ENCODE data around the gene RBPJL. TPM values are rescaled to one million over a fixed set of nuclear protein-coding genes. Genes with fewer than 3 reads are reported as not detected.

Gene RBPJL
- total RNA-seq, 5 donors from 2014 or later (not counting 1 experiment from before 2014, with no cell fraction given): 0.22 to 0.29 (median 0.26) TPM; not detected in 2

DNA sequence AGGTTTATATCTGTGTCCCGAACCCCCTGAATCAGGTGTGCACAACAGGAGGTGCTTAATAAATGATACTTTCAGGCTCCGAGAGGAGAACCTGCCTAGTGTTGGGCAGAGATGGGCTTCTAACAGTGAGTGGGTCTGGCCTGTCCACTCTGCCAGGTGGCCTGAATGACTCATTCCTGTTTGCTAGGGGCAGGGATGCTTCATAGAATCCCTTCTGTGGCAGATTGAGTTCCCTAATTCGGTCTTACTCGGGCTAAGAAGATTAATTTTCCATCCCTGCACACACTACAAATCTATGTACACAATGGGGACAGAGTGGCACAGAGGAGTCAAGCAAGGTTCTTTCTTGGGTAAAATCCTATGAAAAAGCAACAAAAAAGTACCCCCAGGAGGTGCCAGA, 21.8 kb downstream of the RBPJL start:
- Mint-ChIP-seq H3K4me1 (no peaks in the 10 kb centered on the region), H3K4me3 (no peak overlapping the region), H3K9me3 (no peaks in the 10 kb centered on the region), H3K27ac (no peak overlapping the region), H3K27me3 (no peaks in the 10 kb centered on the region), H3K36me3 (no peaks in the 10 kb centered on the region)
- H3K9me3 ChIP-seq: no peaks in the 10 kb centered on the region
- no peaks in the 10 kb centered on the region for H3K36me3 ChIP-seq (ENCODE audit: control insufficient read depth in 2 of 2, extremely low read depth in 1 of 2, insufficient read depth in 1 of 2, low read length in 1 of 2)
- no peaks in the 10 kb centered on the region for H3K4me1 ChIP-seq (ENCODE audit: control insufficient read depth in 1 of 2, extremely low read depth in 1 of 2, insufficient read depth in 2 of 2, low read length in 2 of 2)
- no peaks in the 10 kb centered on the region for H3K27me3 ChIP-seq (replicated peaks in 1 of 2; ENCODE audit: control insufficient read depth in 2 of 2, extremely low read depth in 1 of 2, insufficient read depth in 2 of 2, low read length in 1 of 2)
- DNase-seq (no peak), ATAC-seq (replicated peaks in 1 of 4) (no peak)
- WGBS (ENCODE audit: insufficient coverage): 96% methylated on average over 2 of the region's 4 CpGs
- POLR2A ChIA-PET: no interaction called here
- no peak overlapping the region for H3K4me3 ChIP-seq (ENCODE audit: control insufficient read depth in 1 of 2, extremely low read depth in 1 of 2, low read length in 1 of 2)
- H3K27ac ChIP-seq (ENCODE audit: low read length): no peak overlapping the region
- CTCF ChIA-PET: no interaction called here

- Mint-ChIP-seq H3K4me3 (no peak overlapping the region), H3K27me3 (no peaks in the 10 kb centered on the region), H3K36me3 (no peaks in the 10 kb centered on the region), H3K9me3 (no peaks in the 10 kb centered on the region), H3K4me1 (no peaks in the 10 kb centered on the region), H3K27ac (no peak overlapping the region)
- 93% methylated on average over 3 of the region's 7 CpGs for WGBS (ENCODE audit: insufficient coverage)
- ChIA-PET POLR2A (no interaction called here), CTCF (no interaction called here)
- Histone ChIP-seq H3K9me3 (no peaks in the 10 kb centered on the region), H3K27ac (ENCODE audit: low read length) (no peak overlapping the region), H3K4me3 (ENCODE audit: control insufficient read depth in 1 of 2, extremely low read depth in 1 of 2, low read length in 1 of 2) (no peak overlapping the region), H3K36me3 (ENCODE audit: control insufficient read depth in 2 of 2, extremely low read depth in 1 of 2, insufficient read depth in 1 of 2, low read length in 1 of 2) (no peaks in the 10 kb centered on the region), H3K27me3 (replicated peaks in 1 of 2; ENCODE audit: control insufficient read depth in 2 of 2, extremely low read depth in 1 of 2, insufficient read depth in 2 of 2, low read length in 1 of 2) (no peaks in the 10 kb centered on the region), H3K4me1 (ENCODE audit: control insufficient read depth in 1 of 2, extremely low read depth in 1 of 2, insufficient read depth in 2 of 2, low read length in 2 of 2) (no peaks in the 10 kb centered on the region)
- ATAC-seq (replicated peaks in 1 of 4): no peak
- DNase-seq: no peak
Observed at GRCh38 chr20:45329497-45330319, 23.1 kb downstream of the RBPJL start.

DNA sequence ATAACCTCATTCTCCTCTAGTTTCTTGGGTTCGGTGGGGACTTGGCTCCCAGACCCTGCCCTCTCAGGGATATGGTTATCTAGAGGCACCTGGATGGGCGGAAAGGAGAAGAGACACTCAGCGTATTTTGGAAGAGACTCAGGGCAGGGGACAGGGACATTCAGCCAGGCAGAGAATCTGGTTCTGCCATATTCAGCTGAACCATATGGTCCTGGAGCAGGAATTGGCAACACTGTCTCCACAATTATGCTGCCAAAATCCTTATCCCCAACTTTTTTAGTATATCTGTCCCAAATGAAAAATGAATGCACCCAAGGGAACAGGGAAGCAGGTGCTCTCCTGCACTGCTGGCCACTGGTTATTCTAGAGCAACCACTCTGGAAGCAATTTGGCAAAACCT, 23.8 kb downstream of the RBPJL start:
- Histone ChIP-seq H3K27me3 (replicated peaks in 1 of 2; ENCODE audit: control insufficient read depth in 2 of 2, extremely low read depth in 1 of 2, insufficient read depth in 2 of 2, low read length in 1 of 2) (no peaks in the 10 kb centered on the region), H3K4me1 (ENCODE audit: control insufficient read depth in 1 of 2, extremely low read depth in 1 of 2, insufficient read depth in 2 of 2, low read length in 2 of 2) (no peaks in the 10 kb centered on the region), H3K4me3 (ENCODE audit: control insufficient read depth in 1 of 2, extremely low read depth in 1 of 2, low read length in 1 of 2) (no peak overlapping the region), H3K9me3 (no peaks in the 10 kb centered on the region), H3K27ac (ENCODE audit: low read length) (no peak overlapping the region), H3K36me3 (ENCODE audit: control insufficient read depth in 2 of 2, extremely low read depth in 1 of 2, insufficient read depth in 1 of 2, low read length in 1 of 2) (no peaks in the 10 kb centered on the region)
- no peak overlapping the region for H3K4me3 Mint-ChIP-seq
- no peaks in the 10 kb centered on the region for H3K4me1 Mint-ChIP-seq
- H3K27me3 Mint-ChIP-seq: no peaks in the 10 kb centered on the region
- H3K27ac Mint-ChIP-seq: no peak overlapping the region
- ATAC-seq (replicated peaks in 1 of 4) (no peak), DNase-seq (no peak)
- POLR2A ChIA-PET: no interaction called here
- no peaks in the 10 kb centered on the region for H3K9me3 Mint-ChIP-seq
- 76% methylated on average over 2 of the region's 3 CpGs for WGBS (ENCODE audit: insufficient coverage)
- H3K36me3 Mint-ChIP-seq: no peaks in the 10 kb centered on the region
- CTCF ChIA-PET: no interaction called here

DNA sequence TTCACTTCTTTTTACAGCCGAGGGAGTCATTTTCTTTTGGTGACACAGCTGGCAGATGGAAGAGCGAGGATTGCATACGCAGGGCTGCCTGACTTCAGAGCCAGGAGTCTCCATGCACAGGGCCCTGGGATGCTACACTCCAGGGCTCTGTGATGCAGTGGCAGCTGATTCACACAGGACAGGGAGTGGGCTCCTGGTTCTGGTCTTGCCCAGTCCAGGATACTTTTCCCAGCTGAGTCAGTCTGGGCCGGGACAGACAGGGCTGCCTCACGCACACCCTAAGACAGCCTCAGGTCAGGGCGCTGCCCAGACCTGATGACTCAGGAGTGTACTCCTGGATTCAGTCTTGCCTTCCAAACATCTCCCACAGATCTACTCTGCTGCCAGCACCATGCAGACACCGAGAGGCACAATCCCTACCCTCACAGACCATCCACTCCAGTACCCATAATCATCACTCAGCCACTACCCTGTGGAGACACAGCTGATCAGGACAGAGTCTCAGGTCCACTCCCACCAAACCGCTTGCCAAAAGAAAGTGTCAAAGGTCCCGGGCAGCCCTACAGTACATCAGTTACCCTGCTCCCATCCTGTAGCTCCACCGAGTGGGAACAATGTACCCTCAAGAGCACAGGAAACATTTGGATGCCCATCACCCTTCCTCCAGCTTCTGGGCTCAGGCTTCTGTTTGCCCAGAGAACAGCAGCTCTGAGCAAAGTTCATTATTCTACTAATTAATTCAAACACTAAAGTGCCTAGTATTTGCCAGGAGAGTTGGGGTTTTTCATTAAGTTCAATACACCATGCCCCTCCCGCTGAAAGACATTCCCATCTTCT, 30.1 kb downstream of the RBPJL start:
- Mint-ChIP-seq H3K27ac (no peak overlapping the region), H3K4me1 (no peaks in the 10 kb centered on the region), H3K27me3 (no peaks in the 10 kb centered on the region), H3K4me3 (no peak overlapping the region), H3K36me3 (no peaks in the 10 kb centered on the region), H3K9me3 (no peaks in the 10 kb centered on the region)
- no peaks in the 10 kb centered on the region for H3K36me3 ChIP-seq (ENCODE audit: control insufficient read depth in 2 of 2, extremely low read depth in 1 of 2, insufficient read depth in 1 of 2, low read length in 1 of 2)
- no peaks in the 10 kb centered on the region for H3K9me3 ChIP-seq
- no peak for DNase-seq
- H3K27me3 ChIP-seq (replicated peaks in 1 of 2; ENCODE audit: control insufficient read depth in 2 of 2, extremely low read depth in 1 of 2, insufficient read depth in 2 of 2, low read length in 1 of 2): no peaks in the 10 kb centered on the region
- no peak overlapping the region for H3K4me3 ChIP-seq (ENCODE audit: control insufficient read depth in 1 of 2, extremely low read depth in 1 of 2, low read length in 1 of 2)
- 95% methylated on average over 8 of the region's 11 CpGs for WGBS (ENCODE audit: insufficient coverage)
- ChIA-PET POLR2A (no interaction called here), CTCF (interaction anchor here in 1 of 2 donors (0.6 kb wide), 1 partner anchor 37 kb away, joined by 3 read pairs; no protein-coding TSS in a partner anchor)
- H3K27ac ChIP-seq (ENCODE audit: low read length): no peak overlapping the region
- H3K4me1 ChIP-seq (ENCODE audit: control insufficient read depth in 1 of 2, extremely low read depth in 1 of 2, insufficient read depth in 2 of 2, low read length in 2 of 2): no peaks in the 10 kb centered on the region
- ATAC-seq (replicated peaks in 1 of 4): no peak

GRCh38 chr20:45337367-45338120, 30.9 kb downstream of the RBPJL start:
- ATAC-seq (replicated peaks in 1 of 4): no peak
- H3K27ac ChIP-seq (ENCODE audit: low read length): no peak overlapping the region

More at GRCh38 chr20:45337367-45338120, 30.9 kb downstream of the RBPJL start:
- POLR2A ChIA-PET: no interaction called here
- Histone ChIP-seq H3K27me3 (replicated peaks in 1 of 2; ENCODE audit: control insufficient read depth in 2 of 2, extremely low read depth in 1 of 2, insufficient read depth in 2 of 2, low read length in 1 of 2) (no peaks in the 10 kb centered on the region), H3K4me1 (ENCODE audit: control insufficient read depth in 1 of 2, extremely low read depth in 1 of 2, insufficient read depth in 2 of 2, low read length in 2 of 2) (no peaks in the 10 kb centered on the region), H3K4me3 (ENCODE audit: control insufficient read depth in 1 of 2, extremely low read depth in 1 of 2, low read length in 1 of 2) (no peak overlapping the region), H3K9me3 (no peaks in the 10 kb centered on the region), H3K36me3 (ENCODE audit: control insufficient read depth in 2 of 2, extremely low read depth in 1 of 2, insufficient read depth in 1 of 2, low read length in 1 of 2) (no peaks in the 10 kb centered on the region)
- H3K4me3 Mint-ChIP-seq: no peak overlapping the region
- H3K9me3 Mint-ChIP-seq: no peaks in the 10 kb centered on the region
- H3K27ac Mint-ChIP-seq: no peak overlapping the region
- H3K4me1 Mint-ChIP-seq: no peaks in the 10 kb centered on the region
- no peak for DNase-seq
- CTCF ChIA-PET: no interaction called here
- 92% methylated on average over 14 of the region's 15 CpGs for WGBS (ENCODE audit: insufficient coverage)
- H3K27me3 Mint-ChIP-seq: no peaks in the 10 kb centered on the region
- no peaks in the 10 kb centered on the region for H3K36me3 Mint-ChIP-seq
